Central memory CD8-positive, alpha-beta T cell (primary cell): Measurements from ENCODE around the gene DAZAP1.

ENCODE experiments used
- ATAC-seq: fragments of 150-1000 bp; cut with Tn5 transposase; replicated peaks from 2 replicates; pipeline ENCODE4 v1.10.0; 2022; ENCODE audit warnings: mild to moderate bottlenecking, moderate FRiP score, moderate number of reproducible peaks; ENCODE audit not compliant: poor library complexity, severe bottlenecking; ENCODE audit errors: extremely low read depth
- DNase-seq, 2 donors: peaks; one replicate each; pipeline ENCODE4 v3.0.0; 2021; ENCODE audit warnings: low spot score in 2 of 2
- H3K27ac Mint-ChIP-seq: one replicate; pipeline ENCODE4 v1.8.0; 2022; ENCODE audit warnings: low read depth, mild to moderate bottlenecking, moderate library complexity, mixed read lengths
- H3K27me3 Mint-ChIP-seq: one replicate; pipeline ENCODE4 v1.8.0; 2022; ENCODE audit warnings: mixed read lengths
- H3K36me3 Mint-ChIP-seq: one replicate; pipeline ENCODE4 v1.8.0; 2022; ENCODE audit warnings: mild to moderate bottlenecking, moderate library complexity, mixed read lengths; ENCODE audit not compliant: insufficient read depth
- H3K4me1 Mint-ChIP-seq: one replicate; pipeline ENCODE4 v1.8.0; 2022; ENCODE audit warnings: mixed read lengths
- H3K4me3 Mint-ChIP-seq: one replicate; pipeline ENCODE4 v1.8.0; 2022; ENCODE audit warnings: mild to moderate bottlenecking, moderate library complexity, mixed read lengths
- H3K9me3 Mint-ChIP-seq: one replicate; pipeline ENCODE4 v1.8.0; 2022; ENCODE audit warnings: mixed read lengths

The DAZAP1 gene

DNA sequence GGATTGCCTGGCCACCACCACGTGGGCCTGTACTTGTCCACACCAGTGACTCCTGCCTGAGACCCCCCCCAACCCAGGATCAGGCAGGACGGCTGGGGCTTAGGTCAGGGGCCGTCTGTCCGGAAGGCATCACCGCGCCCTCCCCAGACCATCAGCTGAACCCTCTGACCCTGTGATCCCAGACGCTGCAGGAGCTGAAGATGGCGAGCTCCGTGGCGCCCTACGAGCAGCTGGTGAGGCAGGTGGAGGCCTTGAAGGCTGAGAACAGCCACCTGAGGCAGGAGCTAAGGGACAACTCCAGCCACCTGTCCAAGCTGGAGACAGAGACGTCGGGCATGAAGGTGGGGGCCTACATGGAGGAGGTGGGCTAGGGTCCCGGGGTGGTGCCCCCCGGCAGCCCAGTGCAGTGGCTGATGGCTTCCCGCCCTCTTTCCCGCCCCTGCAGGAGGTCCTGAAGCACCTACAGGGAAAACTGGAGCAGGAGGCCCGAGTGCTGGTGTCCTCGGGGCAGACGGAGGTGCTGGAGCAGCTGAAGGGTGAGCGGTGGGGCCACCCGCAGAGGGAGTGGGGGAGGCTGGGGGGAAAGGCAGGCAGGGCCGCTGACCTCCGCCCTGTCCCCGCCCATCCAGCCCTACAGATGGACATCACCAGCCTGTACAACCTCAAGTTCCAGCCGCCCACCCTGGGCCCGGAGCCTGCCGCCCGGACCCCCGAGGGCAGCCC, 45.6 kb downstream of the DAZAP1 start:
- no peak overlapping the region for H3K27ac Mint-ChIP-seq
- peaks cover 9% of the 10 kb centered on the region for H3K36me3 Mint-ChIP-seq
- H3K9me3 Mint-ChIP-seq: no peaks in the 10 kb centered on the region
- ATAC-seq: no peak
- no peak overlapping the region for H3K4me3 Mint-ChIP-seq
- no peak for DNase-seq
- peaks cover 74% of the 10 kb centered on the region for H3K27me3 Mint-ChIP-seq
- peaks cover 28% of the 10 kb centered on the region for H3K4me1 Mint-ChIP-seq

GRCh38 chr19:1453525-1454364, 46.4 kb downstream of the DAZAP1 start:
- DNase-seq: no peak
- Mint-ChIP-seq H3K27ac (no peak overlapping the region), H3K36me3 (peaks cover 8% of the 10 kb centered on the region), H3K27me3 (peaks cover 66% of the 10 kb centered on the region), H3K9me3 (no peaks in the 10 kb centered on the region), H3K4me1 (peaks cover 28% of the 10 kb centered on the region), H3K4me3 (peak overlapping the region; percentile 47)
- ATAC-seq: no peak

GRCh38 chr19:1455002-1455335, 47.6 kb downstream of the DAZAP1 start:
- Mint-ChIP-seq H3K36me3 (peaks cover 10% of the 10 kb centered on the region), H3K27me3 (peaks cover 57% of the 10 kb centered on the region), H3K27ac (no peak overlapping the region), H3K4me1 (peaks cover 23% of the 10 kb centered on the region), H3K4me3 (peak overlapping the region; percentile 43), H3K9me3 (no peaks in the 10 kb centered on the region)
- no peak for ATAC-seq
- no peak for DNase-seq

GRCh38 chr19:1455336-1456120, 48.1 kb downstream of the DAZAP1 start:
- DNase-seq (peak in 1 of 2 donors; percentile 37), ATAC-seq (peak; percentile 44)
- Mint-ChIP-seq H3K27me3 (peaks cover 53% of the 10 kb centered on the region), H3K27ac (peak overlapping the region; percentile 41), H3K4me1 (peaks cover 21% of the 10 kb centered on the region), H3K4me3 (peak overlapping the region; percentile 43), H3K36me3 (peaks cover 10% of the 10 kb centered on the region), H3K9me3 (no peaks in the 10 kb centered on the region)

- Mint-ChIP-seq H3K27me3 (peaks cover 45% of the 10 kb centered on the region), H3K27ac (no peak overlapping the region), H3K4me1 (peaks cover 16% of the 10 kb centered on the region), H3K36me3 (peaks cover 10% of the 10 kb centered on the region), H3K9me3 (no peaks in the 10 kb centered on the region), H3K4me3 (no peak overlapping the region)
- ATAC-seq (no peak), DNase-seq (no peak)
Measured at GRCh38 chr19:1456121-1456900, 48.9 kb downstream of the DAZAP1 start.

DNA sequence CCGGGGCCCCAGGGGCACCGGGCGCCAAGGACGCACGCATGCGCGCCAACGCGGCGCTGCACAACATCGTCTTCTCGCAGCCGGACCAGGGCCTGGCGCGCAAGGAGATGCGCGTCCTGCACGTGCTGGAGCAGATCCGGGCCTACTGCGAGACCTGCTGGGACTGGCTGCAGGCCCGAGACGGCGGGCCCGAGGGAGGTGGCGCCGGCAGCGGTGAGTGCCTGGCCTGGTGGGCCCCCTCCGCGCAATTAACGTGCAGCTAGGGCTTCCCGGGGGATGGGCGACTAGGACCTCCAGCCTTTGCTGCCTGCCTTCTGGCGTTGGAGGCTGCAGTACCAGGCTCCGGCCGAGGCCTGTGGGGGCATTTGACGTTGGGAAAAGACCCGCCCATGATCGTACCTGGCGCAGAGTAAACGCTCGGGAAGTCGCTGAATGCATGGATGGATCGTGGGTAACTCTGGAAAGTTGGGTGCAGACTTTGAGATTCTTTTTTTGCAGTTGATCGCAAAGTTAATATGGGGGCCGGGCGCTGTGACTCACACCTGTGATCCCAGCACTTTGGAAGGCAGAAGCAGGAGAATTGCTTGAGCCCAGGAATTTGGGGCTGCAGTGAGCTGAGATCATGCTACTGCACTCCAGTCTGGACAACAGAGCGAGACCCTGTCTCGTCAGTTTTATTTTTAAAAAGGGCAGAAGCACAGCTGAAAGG, 49.8 kb downstream of the DAZAP1 start:
- Mint-ChIP-seq H3K27me3 (peaks cover 37% of the 10 kb centered on the region), H3K36me3 (peaks cover 10% of the 10 kb centered on the region), H3K27ac (no peak overlapping the region), H3K4me3 (no peak overlapping the region), H3K9me3 (no peaks in the 10 kb centered on the region), H3K4me1 (peaks cover 16% of the 10 kb centered on the region)
- ATAC-seq: no peak
- no peak for DNase-seq

DNA sequence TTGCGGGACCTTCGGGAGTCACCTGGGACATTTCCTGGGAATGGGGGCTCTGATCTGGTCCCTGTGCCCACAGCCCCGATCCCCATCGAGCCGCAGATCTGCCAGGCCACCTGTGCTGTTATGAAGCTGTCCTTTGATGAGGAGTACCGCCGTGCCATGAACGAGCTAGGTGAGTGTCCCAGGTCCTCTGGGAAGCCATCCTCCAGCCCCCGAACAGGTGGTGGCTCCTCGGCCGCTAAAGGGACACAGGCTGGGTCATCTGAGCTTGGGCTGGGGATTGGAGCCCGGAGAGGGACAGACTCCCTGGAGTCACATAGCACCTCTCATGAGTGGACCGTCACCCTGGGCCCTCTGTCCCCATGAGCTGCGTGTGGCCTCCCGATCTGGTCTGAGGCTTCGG, 50.5 kb downstream of the DAZAP1 start:
- no peak for DNase-seq
- Mint-ChIP-seq H3K27me3 (peaks cover 30% of the 10 kb centered on the region), H3K4me1 (peaks cover 16% of the 10 kb centered on the region), H3K36me3 (peaks cover 12% of the 10 kb centered on the region), H3K9me3 (no peaks in the 10 kb centered on the region), H3K4me3 (no peak overlapping the region), H3K27ac (no peak overlapping the region)
- no peak for ATAC-seq

GRCh38 chr19:1459479-1459878, 52.1 kb downstream of the DAZAP1 start:
- Mint-ChIP-seq H3K4me3 (no peak overlapping the region), H3K4me1 (peaks cover 12% of the 10 kb centered on the region), H3K27me3 (peaks cover 16% of the 10 kb centered on the region), H3K36me3 (peaks cover 12% of the 10 kb centered on the region), H3K27ac (no peak overlapping the region), H3K9me3 (no peaks in the 10 kb centered on the region)
- ATAC-seq (no peak), DNase-seq (no peak)

- ATAC-seq (no peak), DNase-seq (no peak)
- H3K27ac Mint-ChIP-seq: no peak overlapping the region
- H3K4me1 Mint-ChIP-seq: peaks cover 6% of the 10 kb centered on the region
- peaks cover 7% of the 10 kb centered on the region for H3K27me3 Mint-ChIP-seq
- H3K36me3 Mint-ChIP-seq: peaks cover 12% of the 10 kb centered on the region
- no peaks in the 10 kb centered on the region for H3K9me3 Mint-ChIP-seq
- H3K4me3 Mint-ChIP-seq: no peak overlapping the region
Measured at GRCh38 chr19:1460033-1460995, 52.9 kb downstream of the DAZAP1 start.

DNA sequence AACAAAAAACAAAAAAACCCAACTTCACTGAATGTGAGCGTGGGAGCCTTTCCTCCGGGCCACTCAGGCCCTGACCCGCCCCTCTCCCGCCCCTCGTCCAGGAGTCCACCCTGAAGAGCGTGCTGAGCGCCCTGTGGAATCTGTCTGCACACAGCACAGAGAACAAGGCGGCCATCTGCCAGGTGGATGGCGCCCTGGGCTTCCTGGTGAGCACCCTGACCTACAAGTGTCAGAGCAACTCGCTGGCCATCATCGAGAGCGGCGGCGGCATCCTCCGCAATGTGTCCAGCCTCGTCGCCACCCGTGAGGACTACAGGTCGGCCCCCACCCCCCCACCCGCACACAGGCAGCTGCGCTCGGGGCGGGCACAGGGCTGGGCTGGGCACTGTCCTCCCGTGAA, 54.5 kb downstream of the DAZAP1 start:
- Mint-ChIP-seq H3K27me3 (no peaks in the 10 kb centered on the region), H3K36me3 (peaks cover 7% of the 10 kb centered on the region), H3K4me1 (no peaks in the 10 kb centered on the region), H3K9me3 (no peaks in the 10 kb centered on the region), H3K4me3 (no peak overlapping the region), H3K27ac (no peak overlapping the region)
- DNase-seq (no peak), ATAC-seq (no peak)
